ENCODE data around the gene TACC3.

The TACC3 gene

GRCh38 chr4:1758306-1759121 lies 37.2 kb downstream of the TACC3 start:
- H3K27ac ChIP-seq (ENCODE audit: extremely low read depth, low read depth, low read length): no peak overlapping the region
- no peaks in the 10 kb centered on the region for H3K36me3 ChIP-seq (ENCODE audit: control insufficient read depth in 2 of 2, insufficient read depth in 1 of 2, low read length in 2 of 2)
- no peaks in the 10 kb centered on the region for H3K4me1 ChIP-seq (ENCODE audit: control insufficient read depth, insufficient read depth, low read length)
- POLR2A ChIA-PET: no interaction called here
- TF ChIP-seq ZNF394 (tag by site-specific recombination; IDR thresholded peaks at IDR 0.05; ENCODE audit: borderline replicate concordance) (no peak), ZNF747 (tag by site-specific recombination; IDR thresholded peaks at IDR 0.05) (no peak), ZNF280C (tag by site-specific recombination; IDR thresholded peaks at IDR 0.05) (no peak), ZNF510 (tag by site-specific recombination; IDR thresholded peaks at IDR 0.05; ENCODE audit: insufficient replicate concordance) (no peak), ZNF623 (tag by site-specific recombination; IDR thresholded peaks at IDR 0.05) (no peak), SP2 (tag by site-specific recombination; IDR thresholded peaks at IDR 0.05) (no peak), FEZF1 (tag by site-specific recombination; IDR thresholded peaks at IDR 0.05) (no peak), ZNF529 (tag by site-specific recombination; IDR thresholded peaks at IDR 0.05; ENCODE audit: insufficient replicate concordance) (no peak), ZNF830 (tag by site-specific recombination; IDR thresholded peaks at IDR 0.05; ENCODE audit: low read depth) (no peak), BCL6B (tag by site-specific recombination; IDR thresholded peaks at IDR 0.05) (no peak), PBX3 (CRISPR knock-in tag; IDR thresholded peaks at IDR 0.05) (no peak), ZNF366 (tag by site-specific recombination; conservative IDR thresholded peaks at IDR 0.05) (no peak), ZNF600 (tag by site-specific recombination; IDR thresholded peaks at IDR 0.05) (0 out of 2 replicates have a peak, but pooled peaks have one; percentile 38), ZNF335 (tag by site-specific recombination; conservative IDR thresholded peaks at IDR 0.05) (no peak), ZNF26 (tag by site-specific recombination; IDR thresholded peaks at IDR 0.05) (no peak), ATF2 (tag by site-specific recombination; IDR thresholded peaks at IDR 0.05; ENCODE audit: low read depth) (no peak), HIC1 (tag by site-specific recombination; IDR thresholded peaks at IDR 0.05) (peak; percentile 67), ZNF596 (tag by site-specific recombination; IDR thresholded peaks at IDR 0.05) (no peak), PATZ1 (tag by site-specific recombination; IDR thresholded peaks at IDR 0.05) (no peak), ZNF341 (tag by site-specific recombination; IDR thresholded peaks at IDR 0.05; ENCODE audit: low read depth) (peak; percentile 65), ZNF350 (tag by site-specific recombination; IDR thresholded peaks at IDR 0.05) (no peak), ZEB2 (tag by site-specific recombination; IDR thresholded peaks at IDR 0.05) (no peak), ZNF391 (tag by site-specific recombination; IDR thresholded peaks at IDR 0.05; ENCODE audit: borderline replicate concordance, low read depth) (no peak), ZNF266 (tag by site-specific recombination; IDR thresholded peaks at IDR 0.05; ENCODE audit: low read depth) (no peak)
- no peak overlapping the region for H3K4me3 ChIP-seq (ENCODE audit: low read depth, low read length)
- CTCF ChIA-PET: interaction anchor here (0.6 to 1.6 kb wide), 3 partner anchors 11 to 52 kb away, joined by 3 read pairs; no protein-coding TSS in a partner anchor
- no peaks in the 10 kb centered on the region for H3K9me3 ChIP-seq (ENCODE audit: control insufficient read depth, insufficient read depth, low read depth, low read length)

Measured in HEK293 (cell line).